Activated gamma-delta T cell treated with Interleukin-2 at 50 U/mL for 16 hours (primary cell): ENCODE data around the gene LAMB4.

Source experiments
- DNase-seq: peaks from one replicate; pipeline ENCODE4 v3.0.0-alpha.2; 2020

The LAMB4 gene, protein sequence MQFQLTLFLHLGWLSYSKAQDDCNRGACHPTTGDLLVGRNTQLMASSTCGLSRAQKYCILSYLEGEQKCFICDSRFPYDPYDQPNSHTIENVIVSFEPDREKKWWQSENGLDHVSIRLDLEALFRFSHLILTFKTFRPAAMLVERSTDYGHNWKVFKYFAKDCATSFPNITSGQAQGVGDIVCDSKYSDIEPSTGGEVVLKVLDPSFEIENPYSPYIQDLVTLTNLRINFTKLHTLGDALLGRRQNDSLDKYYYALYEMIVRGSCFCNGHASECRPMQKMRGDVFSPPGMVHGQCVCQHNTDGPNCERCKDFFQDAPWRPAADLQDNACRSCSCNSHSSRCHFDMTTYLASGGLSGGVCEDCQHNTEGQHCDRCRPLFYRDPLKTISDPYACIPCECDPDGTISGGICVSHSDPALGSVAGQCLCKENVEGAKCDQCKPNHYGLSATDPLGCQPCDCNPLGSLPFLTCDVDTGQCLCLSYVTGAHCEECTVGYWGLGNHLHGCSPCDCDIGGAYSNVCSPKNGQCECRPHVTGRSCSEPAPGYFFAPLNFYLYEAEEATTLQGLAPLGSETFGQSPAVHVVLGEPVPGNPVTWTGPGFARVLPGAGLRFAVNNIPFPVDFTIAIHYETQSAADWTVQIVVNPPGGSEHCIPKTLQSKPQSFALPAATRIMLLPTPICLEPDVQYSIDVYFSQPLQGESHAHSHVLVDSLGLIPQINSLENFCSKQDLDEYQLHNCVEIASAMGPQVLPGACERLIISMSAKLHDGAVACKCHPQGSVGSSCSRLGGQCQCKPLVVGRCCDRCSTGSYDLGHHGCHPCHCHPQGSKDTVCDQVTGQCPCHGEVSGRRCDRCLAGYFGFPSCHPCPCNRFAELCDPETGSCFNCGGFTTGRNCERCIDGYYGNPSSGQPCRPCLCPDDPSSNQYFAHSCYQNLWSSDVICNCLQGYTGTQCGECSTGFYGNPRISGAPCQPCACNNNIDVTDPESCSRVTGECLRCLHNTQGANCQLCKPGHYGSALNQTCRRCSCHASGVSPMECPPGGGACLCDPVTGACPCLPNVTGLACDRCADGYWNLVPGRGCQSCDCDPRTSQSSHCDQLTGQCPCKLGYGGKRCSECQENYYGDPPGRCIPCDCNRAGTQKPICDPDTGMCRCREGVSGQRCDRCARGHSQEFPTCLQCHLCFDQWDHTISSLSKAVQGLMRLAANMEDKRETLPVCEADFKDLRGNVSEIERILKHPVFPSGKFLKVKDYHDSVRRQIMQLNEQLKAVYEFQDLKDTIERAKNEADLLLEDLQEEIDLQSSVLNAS (N-terminal part only)

DNA sequence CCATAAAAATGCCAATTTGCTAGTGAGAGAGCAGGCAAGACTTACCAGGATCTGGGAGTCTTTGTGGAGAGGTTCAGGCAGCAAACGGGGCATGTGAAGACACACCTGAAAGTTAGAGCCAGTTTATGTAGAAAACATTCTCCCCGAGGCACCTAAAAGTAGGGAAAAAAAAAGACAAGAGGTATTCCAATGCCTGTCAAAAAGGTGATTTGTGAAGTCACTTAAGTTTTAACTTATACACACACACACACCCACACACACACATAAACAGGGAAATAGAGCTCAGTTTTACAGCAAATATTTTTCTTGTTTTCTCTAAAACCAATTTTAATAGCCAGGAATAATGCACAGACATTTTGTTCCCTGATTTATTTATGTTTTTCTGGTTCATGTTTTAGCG, at the start of gene LAMB4:
Gene LAMB4 (minus strand): TSS at position 101 of the 400 bp plus-strand sequence. CDS start 7,197 bp downstream, outside the sequence.
- no peak for DNase-seq

DNA sequence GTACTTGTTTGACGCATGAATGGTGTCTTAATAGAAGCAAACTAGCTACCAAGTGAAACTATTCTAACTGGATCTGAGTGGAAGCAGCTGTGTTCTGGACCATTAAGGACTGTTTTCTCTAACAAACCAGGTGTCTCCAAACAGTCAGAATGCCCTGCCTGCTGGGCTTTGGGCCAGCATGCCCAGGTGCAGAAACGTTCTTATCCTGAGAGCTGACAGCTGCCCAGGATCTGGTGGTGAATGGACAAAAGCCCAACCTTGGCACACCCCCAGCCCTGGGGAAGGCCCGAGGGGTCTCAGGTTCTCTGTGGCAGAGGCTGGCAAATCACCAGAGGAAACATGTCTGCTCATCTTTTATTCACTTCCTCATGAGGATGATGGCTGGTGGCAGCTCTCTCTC, 48.2 kb upstream of the LAMB4 start:
- DNase-seq, result no peak

DNA sequence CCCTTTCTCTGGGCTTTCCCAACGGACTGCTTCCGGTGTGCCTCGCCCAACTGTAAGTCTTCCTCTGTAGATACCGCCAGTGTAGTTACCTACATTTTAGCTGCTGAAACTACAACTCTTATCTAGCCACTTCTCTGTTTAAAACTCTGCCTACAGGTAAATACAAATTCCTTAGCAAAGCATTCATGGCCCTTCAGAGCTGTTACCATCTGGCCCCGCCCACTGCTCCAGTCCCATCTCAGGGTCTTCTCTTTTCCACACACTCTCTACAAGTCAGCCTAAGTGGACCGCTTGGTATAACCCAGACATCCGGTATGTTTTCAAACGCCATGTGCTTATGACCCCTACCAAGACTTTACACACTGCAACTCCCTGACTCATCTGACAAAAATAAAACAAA, 41.0 kb upstream of the LAMB4 start:
- no peak for DNase-seq

DNA sequence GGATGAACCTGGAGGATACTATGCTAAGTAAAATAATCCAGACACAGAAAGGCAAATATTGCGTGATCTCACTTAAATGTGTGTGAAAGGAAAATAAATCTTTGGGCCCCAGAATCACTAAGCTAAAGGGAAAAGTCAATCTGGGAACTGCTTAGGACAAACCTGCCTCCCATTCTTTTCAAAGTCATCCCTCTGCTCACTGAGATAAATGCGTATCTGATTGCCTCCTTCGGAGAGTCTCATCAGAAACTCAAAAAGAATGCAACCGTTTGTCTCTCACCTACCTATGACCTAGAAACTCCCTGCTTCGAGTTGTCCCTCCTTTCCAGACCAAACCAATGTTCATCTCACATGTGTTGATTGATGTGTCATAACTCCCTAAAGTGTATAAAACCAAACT, 40.1 kb upstream of the LAMB4 start:
- no peak for DNase-seq

DNA sequence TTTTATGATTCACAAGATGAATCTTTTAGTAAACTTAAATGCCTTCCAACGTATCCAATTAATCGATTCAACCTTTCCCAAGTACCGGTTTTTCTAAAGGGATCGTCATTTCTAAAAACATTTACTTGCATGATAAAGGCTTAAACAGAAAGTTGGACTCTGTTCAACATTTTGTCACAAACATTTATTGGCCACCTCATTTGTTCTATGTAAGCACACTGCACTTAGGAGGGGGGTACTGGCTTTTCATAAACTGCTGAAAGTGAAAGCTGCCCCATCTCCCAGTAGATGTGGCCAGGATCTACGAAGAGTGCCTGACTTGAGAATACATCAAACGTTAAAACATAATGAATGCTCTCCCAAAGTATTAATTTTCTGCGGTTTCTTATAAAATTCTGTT, 37.3 kb upstream of the LAMB4 start:
- no peak for DNase-seq

DNA sequence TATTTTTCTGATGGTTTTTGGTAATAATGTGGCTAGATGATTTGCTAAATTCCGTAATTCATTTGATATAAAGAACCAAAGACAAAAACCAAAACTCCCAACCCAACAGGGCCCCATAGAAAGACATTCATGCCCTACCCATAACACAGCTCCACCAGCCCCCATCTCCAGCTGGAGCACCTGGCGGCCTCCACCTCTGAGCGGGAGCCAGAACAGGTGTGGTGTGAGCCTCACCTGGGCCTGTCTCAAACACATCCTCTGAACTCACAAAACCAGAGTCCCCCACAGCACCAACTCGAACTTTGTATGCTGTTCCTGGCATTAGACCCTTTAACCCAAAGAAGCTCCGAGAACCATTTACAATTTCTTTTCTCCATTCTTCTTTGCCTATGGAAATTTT, 36.5 kb upstream of the LAMB4 start:
- DNase-seq, result no peak

DNA sequence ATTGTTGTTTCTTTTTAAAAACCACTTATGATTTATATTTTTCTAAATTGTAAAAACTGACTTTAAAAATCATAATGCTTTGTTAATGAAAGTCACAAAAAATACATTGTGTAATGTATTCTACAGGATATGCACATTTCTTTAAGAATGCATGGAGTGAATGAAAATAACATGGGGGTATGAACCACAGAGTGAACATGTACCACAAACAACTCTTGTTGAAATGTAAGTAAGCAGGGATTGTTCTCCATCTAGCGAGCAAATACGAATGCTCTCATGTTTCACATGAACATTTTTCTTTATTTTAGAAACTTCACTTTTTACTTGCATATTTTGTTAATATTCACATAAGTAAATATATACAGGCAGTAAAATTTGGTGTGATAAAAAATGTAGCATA, 35.6 kb upstream of the LAMB4 start:
- no peak for DNase-seq

DNA sequence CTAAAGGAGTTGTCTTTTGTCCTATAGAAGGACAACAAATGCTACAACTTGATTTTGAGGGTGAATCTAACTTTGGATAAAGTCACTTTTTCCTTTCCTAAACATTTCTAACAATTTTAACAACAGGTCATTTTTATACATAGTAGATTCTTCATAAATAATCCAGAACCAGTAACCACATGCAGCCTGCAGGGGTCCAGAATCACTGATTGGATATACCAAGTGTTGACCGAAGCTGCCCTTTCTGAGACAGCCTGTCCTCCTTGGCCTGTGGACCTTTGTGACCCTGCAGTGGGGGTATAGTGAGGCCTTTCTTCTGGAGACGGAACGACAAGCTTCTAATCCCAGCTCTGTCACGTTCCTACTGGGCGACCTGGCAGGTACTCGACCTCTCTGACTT, 34.8 kb upstream of the LAMB4 start:
- DNase-seq, result no peak

DNA sequence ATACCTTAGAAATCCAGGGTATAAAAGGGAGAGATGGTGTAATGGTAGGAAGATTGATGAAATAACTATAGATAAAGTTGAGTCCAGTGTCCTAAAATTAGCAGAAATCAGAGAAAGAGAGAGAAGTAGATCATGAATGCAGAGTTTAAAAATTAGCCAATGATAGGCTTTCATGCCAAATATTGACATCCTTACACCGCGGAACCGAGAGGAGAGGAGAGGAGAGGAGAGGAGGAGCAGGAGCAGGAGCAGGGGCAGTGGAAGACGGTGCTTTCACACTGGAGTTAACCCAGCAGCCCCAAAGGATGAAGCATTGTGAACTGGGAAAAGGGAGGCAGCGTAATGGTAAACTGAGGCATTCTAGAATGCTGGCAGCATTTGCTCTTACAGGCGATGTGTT, 34.2 kb upstream of the LAMB4 start:
- no peak for DNase-seq

DNA sequence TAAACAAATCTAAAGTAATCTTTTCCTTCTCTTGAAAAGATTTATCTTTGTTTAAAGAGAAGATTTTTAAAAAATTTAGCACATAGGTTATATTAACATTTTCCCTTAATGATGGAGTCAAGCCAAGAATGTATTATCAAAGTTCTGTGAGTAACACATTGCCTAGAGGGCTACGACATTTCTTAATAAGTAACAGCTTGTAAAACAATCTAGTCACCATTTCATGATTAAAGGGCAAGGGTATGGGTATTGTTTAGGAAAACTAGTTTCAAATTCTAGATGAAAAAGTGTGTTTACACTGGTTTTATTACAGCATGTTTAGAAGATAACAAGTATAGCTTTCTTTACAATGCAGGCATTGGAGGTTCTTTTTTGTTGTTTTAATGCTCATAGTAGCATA, 28.6 kb upstream of the LAMB4 start:
- no peak for DNase-seq

DNA sequence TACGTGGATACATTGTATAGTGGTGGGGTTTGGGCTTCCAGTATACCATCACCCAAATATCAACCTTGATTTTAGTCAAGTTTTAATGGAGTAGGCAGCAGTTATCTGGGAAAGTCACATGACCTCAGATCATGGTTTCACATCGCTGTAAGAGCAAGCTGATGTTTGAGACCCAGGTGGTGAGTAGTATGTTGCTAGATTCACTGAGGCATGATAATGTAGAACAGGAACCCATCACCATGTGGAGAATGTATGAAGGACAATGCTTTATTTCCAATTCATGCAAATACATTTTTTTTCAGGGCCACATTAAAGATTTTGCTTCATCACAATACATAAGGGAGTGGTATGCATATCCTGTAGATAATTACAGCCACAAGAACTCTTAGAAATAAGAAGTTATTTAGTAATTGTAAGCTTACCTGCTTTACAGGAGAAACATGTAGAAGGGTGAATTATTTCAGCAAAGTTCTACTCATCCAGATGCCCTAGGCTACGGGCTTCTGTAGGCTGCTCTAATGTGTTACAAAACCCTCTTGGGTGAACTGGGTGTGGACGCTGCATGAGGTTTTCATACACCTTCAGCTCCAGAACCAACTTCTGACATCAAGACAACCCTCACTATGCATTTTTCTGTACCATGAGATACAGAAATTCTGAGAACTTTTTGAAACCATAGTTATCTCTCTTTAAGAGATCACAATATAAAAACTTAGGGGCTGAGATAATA, 27.6 kb upstream of the LAMB4 start:
- DNase-seq, result no peak

DNA sequence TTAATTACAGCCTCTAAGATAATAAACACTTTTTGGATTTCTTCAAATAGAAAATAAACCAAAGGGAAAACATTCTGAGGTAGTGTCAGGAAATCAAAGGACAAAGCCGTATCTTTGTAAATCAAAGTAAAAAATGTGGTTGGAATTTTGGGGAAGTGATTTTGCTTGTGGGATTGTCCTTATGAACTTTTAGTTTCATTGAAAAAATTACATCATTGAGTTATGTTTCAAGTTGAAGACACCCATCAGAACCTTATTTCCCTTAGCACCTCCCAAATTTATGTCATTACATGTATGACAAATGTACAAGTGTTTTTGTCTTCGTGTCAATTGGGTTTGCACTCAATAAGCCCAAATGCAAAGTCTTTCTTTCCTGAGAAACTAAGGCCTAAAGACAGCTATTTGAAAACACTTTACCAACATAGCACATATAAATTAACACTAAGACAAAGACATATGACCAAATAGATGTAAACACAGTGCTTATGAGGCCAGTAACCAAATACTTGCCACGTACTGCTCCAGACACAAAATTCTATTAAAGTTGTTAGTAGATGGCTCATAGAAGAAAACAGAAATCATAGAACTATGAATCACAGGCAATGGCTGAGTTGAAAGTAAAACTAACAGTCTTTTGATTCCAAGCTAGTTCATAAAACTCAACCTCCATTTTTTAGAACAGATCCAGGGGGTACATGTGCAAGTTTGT, 26.9 kb upstream of the LAMB4 start:
- DNase-seq, result no peak

DNA sequence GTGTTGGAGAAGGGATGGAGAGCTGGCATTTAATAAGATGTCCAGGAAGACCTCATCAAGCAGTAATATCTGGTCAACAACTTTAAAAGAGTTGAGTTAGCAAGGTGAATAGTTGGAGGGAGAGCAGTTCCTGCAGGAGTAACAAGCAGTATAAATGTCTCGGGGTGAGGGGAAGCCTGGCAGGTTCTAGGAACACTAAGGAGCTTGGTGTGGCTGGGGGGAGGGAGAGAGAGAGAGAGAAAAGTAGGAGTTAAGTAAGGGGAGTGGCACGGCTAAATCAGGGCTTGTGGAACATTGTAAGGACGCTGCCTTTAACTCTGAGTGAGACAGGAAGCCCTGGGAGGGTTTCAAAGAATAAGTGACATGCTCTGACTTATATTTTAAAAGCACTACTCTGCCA, 22.0 kb upstream of the LAMB4 start:
- DNase-seq, result no peak

DNA sequence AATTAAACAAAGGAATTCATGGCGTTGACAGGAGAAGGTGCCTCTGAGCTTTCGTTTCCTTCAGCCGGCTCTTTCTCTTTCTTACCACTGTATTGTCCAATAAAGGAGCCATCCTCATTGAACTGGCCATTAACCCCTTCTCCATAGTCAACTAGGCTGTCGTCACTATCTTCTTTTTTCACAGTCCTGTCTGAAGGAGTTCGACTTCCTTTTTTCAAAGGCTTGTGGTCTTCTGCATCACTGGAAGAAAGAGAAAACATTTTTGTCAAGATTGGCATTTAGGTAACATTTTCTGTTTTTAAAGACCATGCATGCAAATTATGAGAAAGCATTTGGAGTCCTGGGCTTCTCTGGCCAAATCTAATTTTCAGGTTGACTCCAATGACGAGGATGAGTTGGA, 19.7 kb upstream of the LAMB4 start:
- DNase-seq, result no peak

DNA sequence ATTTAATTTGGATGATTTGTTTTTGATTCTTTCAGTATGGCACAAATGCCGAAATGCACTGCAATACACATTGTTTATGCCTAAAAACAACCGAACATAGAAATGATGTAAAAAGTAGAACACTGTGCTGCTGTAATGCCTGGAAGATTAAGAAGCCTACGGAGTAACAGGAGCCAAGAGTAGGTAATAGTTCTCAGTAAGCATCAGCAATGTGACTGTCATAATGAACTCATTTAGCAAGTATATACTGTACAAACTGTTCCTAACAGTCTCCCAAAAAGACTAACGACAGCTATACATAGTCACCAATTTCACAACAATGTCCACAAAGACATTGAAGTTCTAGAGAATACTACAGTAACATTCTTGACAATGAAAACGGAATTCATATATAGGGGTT, 19.0 kb upstream of the LAMB4 start:
- DNase-seq, result no peak

DNA sequence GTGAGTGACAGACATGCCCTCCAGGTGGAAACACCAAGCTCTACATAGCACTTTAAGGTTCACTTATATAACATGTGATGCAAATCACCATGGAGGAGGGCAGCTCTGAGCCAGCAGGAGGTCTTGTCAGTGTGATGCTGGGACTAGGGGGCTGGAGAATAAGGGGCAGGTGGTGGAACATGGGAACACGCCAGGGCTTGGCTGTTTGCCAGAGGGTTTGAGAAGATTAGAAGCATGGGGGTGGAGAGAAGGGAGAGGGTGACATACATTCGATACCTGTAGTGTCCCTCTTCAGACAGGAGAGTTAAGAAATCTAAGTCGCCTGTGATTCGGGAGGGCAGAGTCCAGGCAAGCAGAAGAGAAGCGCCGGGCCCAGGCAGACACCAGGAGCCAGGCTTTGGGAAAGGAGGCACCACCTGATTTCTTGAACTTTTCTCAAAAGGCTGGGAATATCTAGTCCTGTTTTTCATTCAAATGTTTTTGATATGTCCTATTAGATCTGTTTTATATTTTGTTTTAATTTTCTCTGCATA, 16.9 kb upstream of the LAMB4 start:
- DNase-seq, result no peak

DNA sequence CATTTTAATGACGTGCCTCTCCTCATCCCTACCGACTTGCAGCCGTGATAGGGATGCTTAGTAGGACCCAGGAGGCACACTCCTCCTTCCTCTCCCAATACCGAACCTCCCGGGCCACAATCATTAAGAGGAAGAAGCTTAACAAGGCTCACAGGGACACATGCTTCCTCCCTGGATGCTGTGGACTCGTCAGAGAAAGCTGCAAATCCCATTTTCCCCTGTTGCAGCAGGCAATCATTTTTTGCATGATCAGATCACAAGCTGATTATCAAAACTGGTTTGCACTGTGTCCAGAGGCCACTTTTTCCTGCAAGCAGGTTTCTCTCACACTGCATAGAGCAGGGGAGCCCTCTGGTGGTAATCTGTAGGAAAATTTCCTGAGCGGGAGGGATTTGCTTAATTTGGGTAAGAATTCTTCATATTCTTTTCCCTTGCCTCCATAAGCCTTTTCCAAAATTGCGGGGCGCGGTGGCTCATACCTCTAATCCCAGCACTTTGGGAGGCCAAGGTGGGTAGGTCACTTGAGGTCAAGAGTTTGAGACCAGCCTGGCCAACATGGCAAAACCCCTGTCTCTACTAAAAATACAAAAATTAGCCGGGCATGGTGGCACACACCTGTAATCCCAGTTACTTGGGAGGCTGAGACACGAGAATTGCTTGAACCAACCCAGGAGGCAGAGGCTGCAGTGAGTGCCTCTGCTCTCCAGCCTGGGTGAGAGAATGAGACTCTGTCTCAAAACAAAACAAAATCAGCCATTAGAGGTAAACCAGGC, 16.1 kb upstream of the LAMB4 start:
- peak; percentile 30 for DNase-seq

DNA sequence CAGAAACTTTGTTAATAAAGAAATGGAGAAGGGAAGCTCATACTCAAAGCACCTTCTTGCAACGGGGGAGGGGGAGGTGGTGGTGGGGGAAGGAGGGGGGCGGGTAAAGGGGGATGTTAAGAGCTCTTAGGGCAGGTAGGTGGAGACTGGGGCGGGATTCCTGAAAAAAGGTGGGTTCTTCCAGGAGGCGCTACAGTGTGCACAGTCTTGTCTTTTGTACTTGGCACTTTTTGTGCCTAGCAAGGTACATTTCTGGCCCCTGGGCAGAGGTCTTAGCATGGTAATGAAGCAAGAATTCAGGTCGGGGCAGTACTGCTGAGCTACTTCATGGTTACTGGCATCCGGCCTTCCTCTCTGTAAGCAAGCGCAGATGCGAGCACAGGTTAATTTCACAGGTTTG, 15.2 kb upstream of the LAMB4 start:
- DNase-seq, result no peak

DNA sequence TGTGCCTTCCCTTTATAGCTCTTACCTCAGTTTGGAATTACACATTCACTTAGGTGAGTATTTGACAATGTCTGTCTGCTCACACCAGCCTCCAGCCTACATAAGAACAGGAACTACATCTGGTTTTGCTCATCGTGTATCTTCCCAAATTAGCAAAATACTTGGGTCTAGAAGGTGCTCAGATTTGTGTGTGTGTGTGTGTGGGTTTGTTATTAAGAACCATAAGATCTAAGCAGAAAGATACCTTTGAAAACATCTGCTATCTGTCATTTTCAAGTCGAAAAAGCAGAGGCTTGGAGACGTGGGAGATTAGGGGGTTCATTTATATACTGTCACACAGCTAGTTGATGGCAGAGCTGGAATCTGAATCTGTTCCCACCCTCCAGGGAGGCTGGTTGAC, 14.8 kb upstream of the LAMB4 start:
- DNase-seq, result no peak

DNA sequence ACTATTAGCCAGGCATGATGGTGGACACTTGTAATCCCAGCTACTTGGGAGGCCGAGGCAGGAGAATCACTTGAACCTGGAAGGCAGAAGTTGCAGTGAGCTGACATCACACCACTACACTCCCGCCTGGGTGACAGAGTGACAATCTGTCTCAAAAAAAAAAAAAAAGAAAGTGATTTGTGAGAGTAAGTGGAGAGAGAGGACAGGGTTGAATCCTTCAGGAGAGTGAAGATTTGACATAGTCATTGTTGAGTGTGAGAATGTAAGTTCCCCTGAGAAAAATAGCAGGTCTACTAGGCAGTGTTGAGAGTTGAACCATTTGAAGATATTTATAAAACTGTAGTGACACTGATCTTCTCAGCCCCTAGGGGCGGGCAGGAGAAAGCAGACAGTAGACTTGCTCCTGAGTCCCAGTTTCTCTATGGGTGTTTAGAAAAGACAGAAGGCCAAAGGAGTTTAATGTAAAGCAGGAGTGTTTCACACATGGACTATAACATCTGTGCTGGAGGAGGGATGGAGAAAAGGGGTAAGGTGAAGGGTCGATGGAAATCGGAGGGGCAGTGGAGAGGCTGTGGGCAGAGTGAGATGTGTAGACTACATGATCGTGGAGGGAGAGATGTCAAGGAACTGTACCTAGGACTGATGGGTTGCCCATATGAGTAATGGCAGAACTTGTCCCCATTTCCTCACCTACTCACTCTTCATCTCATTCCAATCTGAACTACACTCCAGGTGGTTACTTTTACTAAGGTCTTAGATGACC, 13.7 kb upstream of the LAMB4 start:
- no peak for DNase-seq
